Activated CD8-positive, alpha-beta T cell treated with anti-CD3 and anti-CD28 coated beads, Interleukin-2, amount 10 ng/mL, durations not matched to agents 7 days and 5 days (primary cell): Measurements from ENCODE around the gene VSX1. TPM values are rescaled to one million over a fixed set of nuclear protein-coding genes. Genes with fewer than 3 reads are reported as not detected.

ENCODE experiments used
- ATAC-seq: fragments of 150-1000 bp; cut with Tn5 transposase; one replicate; pipeline ENCODE4 v1.10.0; 2021; ENCODE audit warnings: moderate library complexity
- CTCF ChIA-PET: fragments of 350-600 bp; sonication (Branson Sonifier 250); formaldehyde crosslinking; loops from one replicate; lab custom pipeline; 2021; ENCODE audit warnings: antibody characterized with exemption; lab: Charles Lee
- POLR2A ChIA-PET: fragments of 350-600 bp; sonication (Branson Sonifier 250); formaldehyde crosslinking; loops from one replicate; lab custom pipeline; 2021; ENCODE audit warnings: antibody characterized with exemption; lab: Charles Lee
- DNase-seq: peaks from one replicate; pipeline ENCODE4 v3.0.0-alpha.2; 2020
- H3K27ac Mint-ChIP-seq: one replicate; pipeline ENCODE4 v1.8.0; 2021; ENCODE audit warnings: mild to moderate bottlenecking, mixed read lengths
- H3K27me3 Mint-ChIP-seq: one replicate; pipeline ENCODE4 v1.8.0; 2021; ENCODE audit warnings: low read depth, mixed read lengths
- H3K36me3 Mint-ChIP-seq: one replicate; pipeline ENCODE4 v1.8.0; 2021; ENCODE audit warnings: low read depth, mixed read lengths
- H3K4me1 Mint-ChIP-seq: one replicate; pipeline ENCODE4 v1.8.0; 2021; ENCODE audit warnings: low read depth, mixed read lengths
- H3K4me3 Mint-ChIP-seq: one replicate; pipeline ENCODE4 v1.8.0; 2021; ENCODE audit warnings: mild to moderate bottlenecking, mixed read lengths
- H3K9me3 Mint-ChIP-seq: one replicate; pipeline ENCODE4 v1.8.0; 2022; ENCODE audit warnings: mixed read lengths; ENCODE audit not compliant: insufficient read depth
- total RNA-seq, 2 experiments: library from RNA; stranded (reverse); gene quantifications; one replicate each; pipeline ENCODE4 v1.2.3, GENCODE V29; 2021

The VSX1 gene
- total RNA-seq, 2 experiments from 2014 or later, result not detected

DNA sequence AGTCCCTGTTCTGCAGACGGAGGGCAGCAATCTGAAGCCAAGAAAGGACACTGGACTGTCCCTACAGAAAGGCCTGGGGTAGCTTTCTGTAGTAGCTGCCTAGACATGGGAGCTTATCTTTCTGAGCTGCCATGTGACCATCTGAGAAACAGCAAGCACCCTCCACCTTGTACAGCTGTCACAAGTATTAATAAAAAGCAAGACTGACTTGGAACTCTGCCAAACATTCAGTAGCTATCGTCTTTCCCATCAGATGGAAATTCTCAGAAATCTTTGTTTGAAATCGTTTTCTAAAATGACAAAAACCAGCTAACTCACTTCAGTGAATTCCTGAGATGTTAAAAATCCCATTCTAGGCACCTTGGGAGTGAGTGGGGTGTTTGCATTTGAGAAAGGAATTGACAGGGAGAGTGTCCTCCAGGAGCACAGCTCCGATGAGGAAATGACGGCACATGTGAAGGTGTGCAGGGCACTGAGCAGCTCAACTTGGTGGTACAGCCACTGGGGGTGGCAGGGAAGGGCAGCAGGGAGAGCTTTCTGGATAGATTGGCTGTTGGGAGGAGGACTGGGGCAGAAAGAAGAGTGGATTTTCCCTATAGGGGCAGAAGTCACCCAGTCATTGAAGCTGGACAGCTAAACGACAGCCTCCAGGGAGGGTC is 48.5 kb downstream of the VSX1 start:
- Mint-ChIP-seq H3K9me3 (no peaks in the 10 kb centered on the region), H3K27ac (no peak overlapping the region), H3K4me3 (no peak overlapping the region), H3K36me3 (peaks cover 15% of the 10 kb centered on the region), H3K27me3 (no peaks in the 10 kb centered on the region), H3K4me1 (peaks cover 37% of the 10 kb centered on the region)
- ChIA-PET CTCF (interaction anchor here (0.8 to 3.4 kb wide), 6 partner anchors 21 to 260 kb away, joined by 3 to 17 read pairs (median 4); no protein-coding TSS in a partner anchor), POLR2A (interaction anchor here (1.3 to 1.8 kb wide), 2 partner anchors 9 to 23 kb away, joined by 4 to 5 read pairs; no protein-coding TSS in a partner anchor)
- DNase-seq (no peak), ATAC-seq (no peak)

DNA sequence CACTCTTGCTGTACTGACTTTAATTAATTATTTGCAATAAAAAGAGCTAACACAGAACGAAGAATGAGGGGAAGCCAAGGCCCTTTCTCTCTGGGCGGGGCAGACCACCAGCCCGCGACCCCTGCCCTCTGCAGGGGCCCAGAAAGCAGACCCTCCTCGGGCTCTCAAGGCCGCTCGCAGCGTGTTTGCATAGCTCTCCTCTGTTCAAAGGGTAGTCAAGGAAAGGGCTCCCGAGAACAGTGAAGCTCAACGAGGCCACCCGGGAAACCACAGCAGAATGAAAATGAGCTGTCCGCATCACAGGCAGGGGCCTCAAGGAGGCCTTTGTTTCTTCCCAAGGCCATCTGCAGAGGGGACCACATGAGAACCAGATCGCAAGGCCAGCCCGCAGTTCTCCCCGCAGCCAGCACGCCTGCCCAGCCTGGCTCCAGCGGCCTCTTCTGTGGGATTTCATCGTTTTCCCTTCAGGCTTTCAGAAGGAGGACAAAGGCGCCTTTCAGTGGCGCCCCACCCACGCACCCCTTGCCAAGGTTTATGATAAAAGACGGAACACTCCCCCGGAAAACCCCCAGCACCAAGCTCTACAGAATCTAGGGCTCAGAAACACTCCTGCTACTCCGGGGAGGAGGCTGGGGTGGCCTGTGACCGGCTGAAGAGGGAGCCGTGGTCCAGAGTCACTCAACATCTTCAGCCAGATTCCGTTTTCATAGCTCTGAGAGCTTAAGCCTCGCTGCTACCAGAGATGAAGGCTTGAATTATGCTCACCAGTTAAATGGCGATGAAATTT is 49.3 kb downstream of the VSX1 start:
- ChIA-PET POLR2A (interaction anchor here (0.8 to 1.8 kb wide), 3 partner anchors 8 to 25 kb away, joined by 4 to 5 read pairs (median 4); partner anchors contain the start of gene ACSS1), CTCF (interaction anchor here (1.5 to 3.4 kb wide), 2 partner anchors 22 to 32 kb away, joined by 6 to 17 read pairs; no protein-coding TSS in a partner anchor)
- ATAC-seq, result no peak
- no peaks in the 10 kb centered on the region for H3K9me3 Mint-ChIP-seq
- H3K36me3 Mint-ChIP-seq, result peaks cover 15% of the 10 kb centered on the region
- no peak for DNase-seq
- H3K4me3 Mint-ChIP-seq, result no peak overlapping the region
- H3K4me1 Mint-ChIP-seq, result peaks cover 30% of the 10 kb centered on the region
- no peak overlapping the region for H3K27ac Mint-ChIP-seq
- no peaks in the 10 kb centered on the region for H3K27me3 Mint-ChIP-seq

DNA sequence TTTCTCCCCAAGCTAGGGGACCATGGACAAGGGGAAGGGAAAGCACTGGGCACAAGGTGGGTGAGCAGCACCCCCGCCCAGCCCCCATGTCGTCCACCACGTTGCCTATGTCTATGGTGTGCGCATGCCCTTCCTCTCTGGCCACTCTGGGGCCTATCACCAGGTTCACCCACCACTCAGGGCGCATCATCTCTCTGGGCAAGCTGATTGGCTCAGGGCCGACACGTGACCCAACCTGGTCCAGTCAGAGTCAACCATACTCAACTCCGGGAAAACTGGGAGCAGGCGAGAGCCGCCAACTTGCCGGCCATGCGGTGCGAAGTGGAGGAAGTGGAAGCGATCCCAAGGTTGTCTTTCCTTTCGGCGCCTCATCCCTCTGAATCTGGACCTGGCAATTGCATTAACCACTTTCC is 49.9 kb downstream of the VSX1 start:
- H3K27ac Mint-ChIP-seq, result no peak overlapping the region
- CTCF ChIA-PET, result interaction anchor here (3.4 kb wide), 1 partner anchor 33 kb away, joined by 17 read pairs; no protein-coding TSS in a partner anchor
- ATAC-seq (no peak), DNase-seq (no peak)
- H3K4me3 Mint-ChIP-seq, result no peak overlapping the region
- peaks cover 18% of the 10 kb centered on the region for H3K36me3 Mint-ChIP-seq
- peaks cover 24% of the 10 kb centered on the region for H3K4me1 Mint-ChIP-seq
- no peaks in the 10 kb centered on the region for H3K9me3 Mint-ChIP-seq
- POLR2A ChIA-PET, result interaction anchor here (0.8 kb wide), 1 partner anchor 26 kb away, joined by 4 read pairs; the partner anchor contains the start of gene ACSS1
- H3K27me3 Mint-ChIP-seq, result no peaks in the 10 kb centered on the region

DNA sequence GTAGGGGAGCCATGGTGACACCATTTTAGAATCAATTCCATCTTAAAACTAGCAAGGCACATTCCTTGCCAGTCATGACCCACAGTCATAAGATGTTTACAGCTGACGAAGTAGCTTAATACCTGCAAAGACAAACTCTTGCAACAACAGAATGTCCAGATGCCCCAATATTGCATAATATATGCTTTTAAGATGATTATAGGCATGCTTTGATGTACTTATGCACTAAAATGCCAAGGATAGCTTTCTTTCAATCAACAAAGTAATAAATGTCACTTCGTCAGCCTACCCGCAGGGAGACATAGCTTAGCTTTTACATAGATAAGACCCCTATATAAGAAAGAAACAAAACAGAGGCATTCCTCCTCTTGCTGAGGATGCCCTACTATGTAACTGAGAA is 50.7 kb downstream of the VSX1 start:
- no peak for DNase-seq
- Mint-ChIP-seq H3K4me1 (peaks cover 15% of the 10 kb centered on the region), H3K27ac (no peak overlapping the region), H3K4me3 (no peak overlapping the region), H3K27me3 (no peaks in the 10 kb centered on the region), H3K9me3 (no peaks in the 10 kb centered on the region), H3K36me3 (peaks cover 14% of the 10 kb centered on the region)
- ATAC-seq, result no peak
- ChIA-PET CTCF (interaction anchor here (3.4 kb wide), 1 partner anchor 34 kb away, joined by 17 read pairs; no protein-coding TSS in a partner anchor), POLR2A (no interaction called here)

DNA sequence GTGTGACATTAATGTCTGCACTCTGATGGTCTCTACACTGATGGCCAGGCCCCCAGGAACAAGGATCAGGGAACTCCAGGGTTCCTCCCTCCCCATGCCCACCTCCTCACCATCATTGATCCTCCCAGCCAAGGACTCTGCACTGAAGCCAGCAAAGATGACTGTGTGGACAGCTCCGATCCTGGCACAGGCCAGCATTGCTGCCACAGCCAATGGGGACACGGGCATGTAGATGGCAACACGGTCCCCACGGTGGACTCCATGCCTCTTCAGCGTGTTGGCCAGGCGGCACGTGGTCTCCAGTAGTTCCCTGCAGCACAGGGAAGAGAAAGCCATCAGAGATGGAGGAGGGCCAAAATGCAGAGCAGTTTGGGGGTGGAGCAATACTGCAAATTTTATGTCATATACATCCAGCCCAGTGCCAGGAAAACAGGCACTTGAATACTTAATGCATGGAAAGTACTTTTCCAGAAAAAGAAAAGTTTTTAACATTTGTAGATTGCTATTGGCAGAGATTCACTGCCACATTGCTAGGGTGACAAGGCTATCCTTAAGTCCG is 51.2 kb downstream of the VSX1 start:
- ATAC-seq (no peak), DNase-seq (no peak)
- ChIA-PET CTCF (no interaction called here), POLR2A (no interaction called here)
- Mint-ChIP-seq H3K4me3 (no peak overlapping the region), H3K27me3 (no peaks in the 10 kb centered on the region), H3K27ac (no peak overlapping the region), H3K36me3 (peaks cover 11% of the 10 kb centered on the region), H3K9me3 (no peaks in the 10 kb centered on the region), H3K4me1 (peaks cover 11% of the 10 kb centered on the region)

DNA sequence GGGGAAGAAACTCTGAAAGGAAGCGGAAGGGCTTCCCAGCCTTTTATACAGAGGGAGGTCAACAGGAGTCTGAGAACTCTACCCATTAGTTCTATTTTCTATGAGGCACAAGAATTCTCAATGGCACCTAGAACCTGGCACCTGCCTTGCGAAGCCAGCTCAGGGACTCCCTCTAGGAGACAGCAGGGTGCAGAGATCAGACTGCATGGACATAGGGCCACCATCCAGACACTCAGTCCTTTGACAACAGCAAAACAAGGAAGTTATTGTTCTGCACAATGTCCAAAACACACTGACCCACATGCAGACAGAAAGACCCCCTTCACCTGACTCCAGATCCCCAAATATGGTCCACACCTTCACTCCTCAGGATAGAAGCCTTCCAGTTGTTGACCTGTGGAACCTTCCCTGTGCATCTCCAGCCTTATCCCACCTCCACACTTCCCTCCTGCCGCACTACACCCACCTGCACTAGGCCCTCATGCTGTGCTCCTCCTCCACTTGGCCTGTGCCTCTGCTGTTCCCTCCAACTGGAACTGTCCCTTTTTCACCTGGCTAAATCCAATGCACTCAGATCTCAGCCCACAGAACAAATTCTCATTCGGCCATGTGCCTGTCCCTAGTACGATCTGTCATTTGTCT is 51.8 kb downstream of the VSX1 start:
- no peak for DNase-seq

DNA sequence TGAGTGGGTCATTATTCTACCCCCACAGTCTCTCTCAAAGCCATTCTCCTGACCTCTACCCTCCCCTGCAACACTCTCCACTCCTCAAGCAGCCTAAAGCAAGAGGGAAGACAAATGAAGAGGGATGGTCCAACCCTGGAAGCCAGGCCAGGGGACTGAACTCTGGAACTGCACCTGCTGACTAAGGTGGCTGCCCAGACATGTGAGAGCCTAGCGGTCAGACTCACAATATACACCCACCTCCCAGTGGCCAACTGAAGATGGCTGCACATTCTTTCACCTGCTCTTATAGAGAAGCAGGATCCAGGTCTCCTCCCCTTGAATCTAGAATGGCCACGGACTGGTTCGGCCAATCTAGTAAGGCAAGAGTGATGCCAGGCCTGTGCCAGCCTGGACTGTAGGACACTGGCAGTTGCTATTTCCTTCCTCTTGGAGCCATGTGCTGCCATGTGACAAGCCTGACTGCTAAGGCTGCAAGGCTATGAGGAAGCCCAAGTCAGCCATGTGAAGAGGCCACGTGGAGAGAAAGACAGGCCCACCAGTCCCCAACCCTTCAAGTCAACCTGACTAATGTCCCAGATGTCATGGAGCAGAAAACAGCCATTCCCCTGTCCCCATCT is 55.8 kb downstream of the VSX1 start:
- peaks cover 2% of the 10 kb centered on the region for H3K4me1 Mint-ChIP-seq
- ATAC-seq (no peak), DNase-seq (no peak)
- H3K4me3 Mint-ChIP-seq, result no peak overlapping the region
- H3K9me3 Mint-ChIP-seq, result no peaks in the 10 kb centered on the region
- ChIA-PET CTCF (no interaction called here), POLR2A (no interaction called here)
- peaks cover 13% of the 10 kb centered on the region for H3K36me3 Mint-ChIP-seq
- no peaks in the 10 kb centered on the region for H3K27me3 Mint-ChIP-seq
- H3K27ac Mint-ChIP-seq, result peak overlapping the region; percentile 49

More for the DNA sequence above, 51.8 kb downstream of the VSX1 start:
- H3K27ac Mint-ChIP-seq, result no peak overlapping the region
- peaks cover 10% of the 10 kb centered on the region for H3K36me3 Mint-ChIP-seq
- no peak for ATAC-seq
- no peaks in the 10 kb centered on the region for H3K9me3 Mint-ChIP-seq
- H3K27me3 Mint-ChIP-seq, result no peaks in the 10 kb centered on the region
- H3K4me3 Mint-ChIP-seq, result no peak overlapping the region
- peaks cover 7% of the 10 kb centered on the region for H3K4me1 Mint-ChIP-seq
- ChIA-PET POLR2A (no interaction called here), CTCF (no interaction called here)

Other genes starting within 250 kb of the VSX1 start
- 10 to 100 TPM; 43.9 to 47.5 TPM for gene CST7, start 132.9 kb downstream of the VSX1 start, total RNA-seq
- gene APMAP, start 89.4 kb downstream of the VSX1 start, total RNA-seq, result 10 to 100 TPM; 43.2 to 44.0 TPM
- gene ACSS1, start 24.0 kb downstream of the VSX1 start, total RNA-seq, result 10 to 100 TPM; 40.9 to 42.5 TPM
- 10 to 100 TPM; 31.9 TPM for gene ENTPD6, start 113.6 kb upstream of the VSX1 start, total RNA-seq
- gene PYGB, start 165.9 kb upstream of the VSX1 start, total RNA-seq, result 10 to 100 TPM; 33.9 TPM